ENCODE measurements around the gene ARHGEF16. TPM values are rescaled to one million over a fixed set of nuclear protein-coding genes. Genes with fewer than 3 reads are reported as not detected.

Gene ARHGEF16
- polyA plus RNA-seq, 1 of the 3 experiments (the other 2 are of a cell fraction): 0.18 TPM

DNA sequence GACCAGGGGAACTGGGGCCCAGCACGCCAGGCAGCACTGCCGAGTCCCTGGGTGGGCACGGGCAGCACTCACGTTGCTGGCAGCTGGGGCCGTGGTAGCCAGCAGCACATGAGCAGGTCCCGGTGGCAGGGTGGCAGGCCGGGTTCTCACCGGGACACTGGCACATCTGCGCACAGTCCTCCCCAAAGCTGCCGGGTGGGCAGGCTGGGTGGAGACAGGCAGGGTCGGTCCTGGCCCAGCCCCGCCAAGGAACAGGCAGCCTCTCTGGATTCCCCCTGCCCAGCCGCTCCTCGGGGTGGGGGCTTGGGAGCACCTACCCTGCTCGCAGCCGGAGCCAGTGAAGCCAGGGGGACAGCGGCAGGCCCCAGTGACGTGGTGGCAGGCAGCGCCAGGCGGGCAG, 42.5 kb downstream of the ARHGEF16 start:
- ChIA-PET POLR2A (interaction anchor here (1.1 kb wide), 1 partner anchor 20 kb away, joined by 3 read pairs; no protein-coding TSS in a partner anchor), CTCF (interaction anchor here (1.1 to 4.9 kb wide), 5 partner anchors 12 to 125 kb away, joined by 4 to 28 read pairs (median 11); no protein-coding TSS in a partner anchor)
- no CpG with 5 or more reads among the region's 20 CpGs for WGBS (ENCODE audit: low lambda C conversion rate)
- DNase-seq: no peak
- TF ChIP-seq SMC3 (IDR thresholded peaks at IDR 0.05; ENCODE audit: low read depth, low read length) (no peak), RFX5 (IDR thresholded peaks at IDR 0.05; ENCODE audit: low read length) (no peak), TCF12 (IDR thresholded peaks at IDR 0.05) (no peak), ELF1 (IDR thresholded peaks at IDR 0.05) (no peak), GABPA (IDR thresholded peaks at IDR 0.05; ENCODE audit: low read depth) (no peak), NRF1 (IDR thresholded peaks at IDR 0.05; ENCODE audit: low read depth, low read length) (no peak)
- TF ChIP-seq, protein P1, sequence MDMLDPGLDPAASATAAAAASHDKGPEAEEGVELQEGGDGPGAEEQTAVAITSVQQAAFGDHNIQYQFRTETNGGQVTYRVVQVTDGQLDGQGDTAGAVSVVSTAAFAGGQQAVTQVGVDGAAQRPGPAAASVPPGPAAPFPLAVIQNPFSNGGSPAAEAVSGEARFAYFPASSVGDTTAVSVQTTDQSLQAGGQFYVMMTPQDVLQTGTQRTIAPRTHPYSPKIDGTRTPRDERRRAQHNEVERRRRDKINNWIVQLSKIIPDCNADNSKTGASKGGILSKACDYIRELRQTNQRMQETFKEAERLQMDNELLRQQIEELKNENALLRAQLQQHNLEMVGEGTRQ (IDR thresholded peaks at IDR 0.05; ENCODE audit: borderline replicate concordance, low read depth, low read length): no peak
- Histone ChIP-seq H3K4me1 (ENCODE audit: control insufficient read depth in 1 of 2, insufficient read depth in 2 of 2, low read depth in 1 of 2, low read length in 1 of 2) (peaks cover 3 to 4% of the 10 kb centered on the region in 2 experiments; a peak in 1 of 4 replicates), H3K36me3 (replicated peaks in 1 of 2; ENCODE audit: control insufficient read depth in 1 of 2, insufficient read depth in 2 of 2, low read length in 1 of 2) (no peaks in the 10 kb centered on the region), H3K9ac (no peak overlapping the region), H3K27me3 (ENCODE audit: insufficient read depth) (no peaks in the 10 kb centered on the region), H3F3A (replicated peaks; ENCODE audit: insufficient read depth) (no peaks in the 10 kb centered on the region), H3K9me3 (no peaks in the 10 kb centered on the region), H4K20me1 (ENCODE audit: insufficient read depth) (no peaks in the 10 kb centered on the region), H3K4me2 (no peak overlapping the region), H3K79me2 (ENCODE audit: insufficient read depth) (no peaks in the 10 kb centered on the region), H2AFZ (ENCODE audit: low read depth) (no peak overlapping the region), H3K9me2 (no peaks in the 10 kb centered on the region), H3K4me3 (ENCODE audit: low read depth in 2 of 2, low read length in 1 of 2) (no peak overlapping the region), H3K27ac (ENCODE audit: low read depth in 2 of 2, low read length in 1 of 2) (no peak overlapping the region)

DNA sequence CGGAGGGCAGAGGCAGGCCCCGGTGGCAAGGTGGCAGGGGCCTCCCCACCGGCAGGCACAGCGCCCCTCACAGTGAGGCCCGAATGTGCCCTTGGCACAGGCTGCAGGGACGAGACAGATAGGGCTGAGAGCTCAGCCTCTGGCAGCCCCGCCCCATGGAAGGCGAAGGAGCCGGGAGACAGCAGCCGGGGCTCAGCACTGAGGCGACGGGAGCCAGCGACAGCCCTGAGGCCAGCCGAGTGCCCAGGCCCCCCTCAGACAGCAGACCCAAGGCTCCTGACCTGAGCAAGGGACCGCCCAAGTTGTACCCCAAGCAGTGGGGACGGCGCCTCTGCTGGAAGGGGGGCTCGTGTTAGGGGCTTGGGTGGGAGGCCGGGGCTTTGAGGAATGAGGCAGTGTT, 43.1 kb downstream of the ARHGEF16 start:
- no peak overlapping the region for H3K4me2 ChIP-seq
- no peaks in the 10 kb centered on the region for H3F3A ChIP-seq (replicated peaks; ENCODE audit: insufficient read depth)
- no peaks in the 10 kb centered on the region for H3K36me3 ChIP-seq (replicated peaks in 1 of 2; ENCODE audit: control insufficient read depth in 1 of 2, insufficient read depth in 2 of 2, low read length in 1 of 2)
- H3K9me2 ChIP-seq: no peaks in the 10 kb centered on the region
- no peak overlapping the region for H3K9ac ChIP-seq
- H3K9me3 ChIP-seq: no peaks in the 10 kb centered on the region
- no peak overlapping the region for H2AFZ ChIP-seq (ENCODE audit: low read depth)
- TF ChIP-seq, protein P2, sequence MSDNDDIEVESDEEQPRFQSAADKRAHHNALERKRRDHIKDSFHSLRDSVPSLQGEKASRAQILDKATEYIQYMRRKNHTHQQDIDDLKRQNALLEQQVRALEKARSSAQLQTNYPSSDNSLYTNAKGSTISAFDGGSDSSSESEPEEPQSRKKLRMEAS (IDR thresholded peaks at IDR 0.05; ENCODE audit: low read depth): no peak
- TF ChIP-seq SMC3 (IDR thresholded peaks at IDR 0.05; ENCODE audit: low read depth, low read length): no peak
- no peaks in the 10 kb centered on the region for H3K27me3 ChIP-seq (ENCODE audit: insufficient read depth)
- DNase-seq: no peak
- ChIA-PET POLR2A (no interaction called here), CTCF (interaction anchor here (2.2 to 4.9 kb wide), 4 partner anchors 44 to 124 kb away, joined by 7 to 28 read pairs (median 18); no protein-coding TSS in a partner anchor)
- peaks cover 4 to 8% of the 10 kb centered on the region in 2 experiments; a peak in 1 of 4 replicates for H3K4me1 ChIP-seq (ENCODE audit: control insufficient read depth in 1 of 2, insufficient read depth in 2 of 2, low read depth in 1 of 2, low read length in 1 of 2)
- no peaks in the 10 kb centered on the region for H4K20me1 ChIP-seq (ENCODE audit: insufficient read depth)
- WGBS (ENCODE audit: low lambda C conversion rate): 74% methylated on average over 3 of the region's 19 CpGs
- no peak overlapping the region for H3K27ac ChIP-seq (ENCODE audit: low read depth in 2 of 2, low read length in 1 of 2)
- H3K79me2 ChIP-seq (ENCODE audit: insufficient read depth): no peaks in the 10 kb centered on the region
- no peak overlapping the region for H3K4me3 ChIP-seq (ENCODE audit: low read depth in 2 of 2, low read length in 1 of 2)

DNA sequence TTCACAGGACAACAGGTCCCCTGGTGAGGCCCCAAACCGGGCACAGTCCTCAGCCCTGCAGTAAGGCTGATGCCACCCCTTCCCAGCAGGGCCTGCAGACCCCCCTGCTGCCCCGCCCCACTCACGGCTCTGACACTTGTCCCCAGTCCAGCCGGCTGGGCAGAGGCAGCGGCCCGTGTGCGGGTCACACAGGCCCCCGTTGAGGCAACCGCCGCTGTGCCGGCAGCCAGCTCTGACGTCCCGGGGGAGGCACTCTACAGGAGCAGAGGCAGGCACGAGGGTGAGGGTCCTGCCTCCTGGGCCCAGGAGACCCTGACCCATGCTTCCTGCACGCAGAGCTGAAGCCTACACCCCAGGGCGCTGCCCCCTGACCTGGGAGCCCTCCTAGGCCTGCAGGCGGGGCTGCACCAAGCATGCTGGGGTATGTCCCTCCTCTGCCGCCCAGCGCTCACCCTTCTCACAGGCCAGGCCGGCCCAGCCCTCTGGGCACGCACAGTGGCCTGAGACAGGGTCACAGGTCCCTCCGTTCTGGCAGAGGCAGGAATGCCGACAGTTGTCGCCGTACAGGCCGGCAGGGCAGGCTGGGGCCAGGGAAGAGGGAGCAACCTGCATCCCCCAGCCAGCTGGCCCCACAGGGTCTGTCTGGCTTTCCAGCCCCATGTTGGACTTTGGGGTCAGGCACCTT, 43.9 kb downstream of the ARHGEF16 start:
- Histone ChIP-seq H3K9me2 (no peaks in the 10 kb centered on the region), H3K9ac (no peak overlapping the region), H3F3A (replicated peaks; ENCODE audit: insufficient read depth) (no peaks in the 10 kb centered on the region), H3K79me2 (ENCODE audit: insufficient read depth) (no peaks in the 10 kb centered on the region), H3K4me2 (no peak overlapping the region), H3K4me3 (ENCODE audit: low read depth in 2 of 2, low read length in 1 of 2) (no peak overlapping the region), H3K27ac (ENCODE audit: low read depth in 2 of 2, low read length in 1 of 2) (no peak overlapping the region), H4K20me1 (ENCODE audit: insufficient read depth) (no peaks in the 10 kb centered on the region), H3K27me3 (ENCODE audit: insufficient read depth) (no peaks in the 10 kb centered on the region), H3K36me3 (replicated peaks in 1 of 2; ENCODE audit: control insufficient read depth in 1 of 2, insufficient read depth in 2 of 2, low read length in 1 of 2) (no peaks in the 10 kb centered on the region), H3K4me1 (ENCODE audit: control insufficient read depth in 1 of 2, insufficient read depth in 2 of 2, low read depth in 1 of 2, low read length in 1 of 2) (peaks cover 4 to 17% of the 10 kb centered on the region in 2 experiments; a peak in 1 of 4 replicates), H2AFZ (ENCODE audit: low read depth) (no peak overlapping the region), H3K9me3 (no peaks in the 10 kb centered on the region)
- DNase-seq: no peak
- ChIA-PET CTCF (interaction anchor here (0.7 to 4.9 kb wide), 6 partner anchors 45 to 123 kb away, joined by 3 to 28 read pairs (median 9); no protein-coding TSS in a partner anchor), POLR2A (no interaction called here)
- no peak for TF ChIP-seq SMC3 (IDR thresholded peaks at IDR 0.05; ENCODE audit: low read depth, low read length)
- TF ChIP-seq NFIC (IDR thresholded peaks at IDR 0.05; ENCODE audit: borderline replicate concordance): no peak
- no peak for TF ChIP-seq RFX5 (IDR thresholded peaks at IDR 0.05; ENCODE audit: low read length)
- TF ChIP-seq GATA2 (CRISPR knock-in tag; IDR thresholded peaks at IDR 0.05): no peak
- no peak for TF ChIP-seq TAF1 (IDR thresholded peaks at IDR 0.05; ENCODE audit: borderline replicate concordance, low read depth, low read length)
- TF ChIP-seq FOSL2 (IDR thresholded peaks at IDR 0.05; ENCODE audit: borderline replicate concordance, low read depth): no peak
- no peak for TF ChIP-seq JUND (IDR thresholded peaks at IDR 0.05)
- TF ChIP-seq CHD2 (IDR thresholded peaks at IDR 0.05; ENCODE audit: low read length, partially characterized antibody): no peak
- WGBS (ENCODE audit: low lambda C conversion rate): no CpG with 5 or more reads among the region's 26 CpGs

All from SK-N-SH (cell line).